ENCODE measurements around the gene CTIF. TPM values are rescaled to one million over a fixed set of nuclear protein-coding genes. Genes with fewer than 3 reads are reported as not detected.
A peak's percentile ranks its signal among the peaks of the same experiment; 100 is the strongest.

Gene CTIF
- polyA plus RNA-seq, 1 donor, result 15.0 TPM

- H3K4me1 ChIP-seq (ENCODE audit: control insufficient read depth, insufficient read depth, low read length), result peaks cover 12% of the 10 kb centered on the region
- peaks cover 3% of the 10 kb centered on the region for H3K36me3 ChIP-seq (ENCODE audit: control insufficient read depth, insufficient read depth, low read length)
- H3K9me3 ChIP-seq (ENCODE audit: control insufficient read depth, low read depth, low read length), result no peaks in the 10 kb centered on the region
- no peak for DNase-seq
- no peak overlapping the region for H3K4me3 ChIP-seq (ENCODE audit: low read length)
- H3K27ac ChIP-seq (ENCODE audit: low read length), result peak overlapping the region; percentile 58
- 100% methylated on average over 1 of the region's 3 CpGs for WGBS (ENCODE audit: insufficient coverage, low lambda C conversion rate)
- no peaks in the 10 kb centered on the region for H3K27me3 ChIP-seq (ENCODE audit: control insufficient read depth, insufficient read depth, low read length)
Observed at GRCh38 chr18:48813321-48813720, 274.5 kb downstream of the CTIF start.

DNA sequence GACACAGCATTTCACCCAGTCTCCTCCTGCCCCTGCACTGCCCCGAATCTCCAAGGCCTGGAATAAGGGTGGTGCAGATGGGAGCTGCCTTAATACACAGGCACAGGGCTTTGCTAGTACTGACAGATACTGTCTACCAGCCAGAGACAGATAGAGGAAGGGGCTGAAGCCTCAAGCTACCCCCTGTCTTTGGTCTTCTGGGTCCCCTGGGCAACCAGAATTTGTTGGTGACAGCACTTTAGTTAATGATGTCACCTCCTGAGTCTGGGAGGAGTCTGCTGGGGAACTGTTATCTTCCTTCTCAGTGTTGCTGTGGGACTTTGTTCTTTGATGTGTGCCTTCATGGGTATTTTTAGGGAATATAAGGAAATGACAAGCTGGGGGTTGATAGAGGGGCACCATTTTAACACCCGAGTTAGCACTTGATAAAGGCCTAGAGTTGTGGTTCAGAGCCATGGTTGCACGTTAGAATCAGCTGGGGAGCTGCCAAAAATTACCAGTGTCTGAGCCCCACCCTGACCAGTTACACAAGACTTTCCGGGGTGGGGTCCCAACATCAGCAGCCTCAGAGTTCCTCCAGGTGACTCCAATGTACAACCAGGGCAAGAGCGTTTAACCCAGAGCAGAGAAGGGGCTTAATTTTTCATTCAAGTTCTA is 275.1 kb downstream of the CTIF start:
- no peaks in the 10 kb centered on the region for H3K9me3 ChIP-seq (ENCODE audit: control insufficient read depth, low read depth, low read length)
- H3K4me3 ChIP-seq (ENCODE audit: low read length), result no peak overlapping the region
- peaks cover 18% of the 10 kb centered on the region for H3K4me1 ChIP-seq (ENCODE audit: control insufficient read depth, insufficient read depth, low read length)
- H3K36me3 ChIP-seq (ENCODE audit: control insufficient read depth, insufficient read depth, low read length), result peaks cover 3% of the 10 kb centered on the region
- H3K27me3 ChIP-seq (ENCODE audit: control insufficient read depth, insufficient read depth, low read length), result no peaks in the 10 kb centered on the region
- no CpG with 5 or more reads among the region's 5 CpGs for WGBS (ENCODE audit: insufficient coverage, low lambda C conversion rate)
- DNase-seq, result peak; percentile 72 to 90
- peak overlapping the region; percentile 58 for H3K27ac ChIP-seq (ENCODE audit: low read length)

GRCh38 chr18:48814490-48815178 is 275.8 kb downstream of the CTIF start:
- no peak overlapping the region for H3K4me3 ChIP-seq (ENCODE audit: low read length)
- no peaks in the 10 kb centered on the region for H3K27me3 ChIP-seq (ENCODE audit: control insufficient read depth, insufficient read depth, low read length)
- WGBS (ENCODE audit: insufficient coverage, low lambda C conversion rate), result no CpG with 5 or more reads among the region's 5 CpGs
- peaks cover 25% of the 10 kb centered on the region for H3K4me1 ChIP-seq (ENCODE audit: control insufficient read depth, insufficient read depth, low read length)
- peaks cover 5% of the 10 kb centered on the region for H3K36me3 ChIP-seq (ENCODE audit: control insufficient read depth, insufficient read depth, low read length)
- DNase-seq, result no peak
- no peaks in the 10 kb centered on the region for H3K9me3 ChIP-seq (ENCODE audit: control insufficient read depth, low read depth, low read length)
- H3K27ac ChIP-seq (ENCODE audit: low read length), result peak overlapping the region; percentile 38

GRCh38 chr18:48815179-48815515 is 276.3 kb downstream of the CTIF start:
- Histone ChIP-seq H3K27me3 (ENCODE audit: control insufficient read depth, insufficient read depth, low read length) (no peaks in the 10 kb centered on the region), H3K27ac (ENCODE audit: low read length) (no peak overlapping the region), H3K9me3 (ENCODE audit: control insufficient read depth, low read depth, low read length) (no peaks in the 10 kb centered on the region), H3K4me1 (ENCODE audit: control insufficient read depth, insufficient read depth, low read length) (peaks cover 27% of the 10 kb centered on the region), H3K36me3 (ENCODE audit: control insufficient read depth, insufficient read depth, low read length) (peaks cover 9% of the 10 kb centered on the region), H3K4me3 (ENCODE audit: low read length) (no peak overlapping the region)
- no peak for DNase-seq
- no CpG with 5 or more reads among the region's 1 CpG for WGBS (ENCODE audit: insufficient coverage, low lambda C conversion rate)

- H3K27ac ChIP-seq (ENCODE audit: low read length), result no peak overlapping the region
- H3K36me3 ChIP-seq (ENCODE audit: control insufficient read depth, insufficient read depth, low read length), result peaks cover 10% of the 10 kb centered on the region
- peaks cover 27% of the 10 kb centered on the region for H3K4me1 ChIP-seq (ENCODE audit: control insufficient read depth, insufficient read depth, low read length)
- DNase-seq, result no peak
- no CpG with 5 or more reads among the region's 5 CpGs for WGBS (ENCODE audit: insufficient coverage, low lambda C conversion rate)
- no peaks in the 10 kb centered on the region for H3K9me3 ChIP-seq (ENCODE audit: control insufficient read depth, low read depth, low read length)
- no peak overlapping the region for H3K4me3 ChIP-seq (ENCODE audit: low read length)
- no peaks in the 10 kb centered on the region for H3K27me3 ChIP-seq (ENCODE audit: control insufficient read depth, insufficient read depth, low read length)
Observed at GRCh38 chr18:48815581-48816324, 276.9 kb downstream of the CTIF start.

DNA sequence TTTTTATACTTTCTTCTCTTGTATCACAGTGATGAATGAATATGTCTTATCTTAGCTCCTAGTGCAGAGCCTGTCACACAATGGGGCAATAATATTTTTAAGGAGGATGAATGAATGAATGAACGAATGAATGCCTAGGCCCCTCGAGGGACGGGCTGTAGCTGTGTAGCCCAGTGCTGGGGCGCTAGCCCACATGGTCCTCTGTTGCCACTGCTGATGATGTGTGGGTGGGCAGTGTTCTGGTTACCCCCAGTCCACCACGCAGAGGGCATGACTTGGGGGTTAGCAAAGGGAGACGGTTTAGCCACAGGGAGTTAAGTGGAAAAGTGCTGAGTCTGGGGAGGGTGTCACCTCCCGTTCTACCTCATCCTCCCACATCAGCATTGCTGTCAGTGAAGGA is 277.7 kb downstream of the CTIF start:
- no peaks in the 10 kb centered on the region for H3K27me3 ChIP-seq (ENCODE audit: control insufficient read depth, insufficient read depth, low read length)
- H3K36me3 ChIP-seq (ENCODE audit: control insufficient read depth, insufficient read depth, low read length), result peaks cover 10% of the 10 kb centered on the region
- peaks cover 27% of the 10 kb centered on the region for H3K4me1 ChIP-seq (ENCODE audit: control insufficient read depth, insufficient read depth, low read length)
- no peak for DNase-seq
- no CpG with 5 or more reads among the region's 7 CpGs for WGBS (ENCODE audit: insufficient coverage, low lambda C conversion rate)
- H3K4me3 ChIP-seq (ENCODE audit: low read length), result no peak overlapping the region
- no peaks in the 10 kb centered on the region for H3K9me3 ChIP-seq (ENCODE audit: control insufficient read depth, low read depth, low read length)
- no peak overlapping the region for H3K27ac ChIP-seq (ENCODE audit: low read length)

- WGBS (ENCODE audit: insufficient coverage, low lambda C conversion rate), result no CpG with 5 or more reads among the region's 17 CpGs
- Histone ChIP-seq H3K4me3 (ENCODE audit: low read length) (no peak overlapping the region), H3K9me3 (ENCODE audit: control insufficient read depth, low read depth, low read length) (no peaks in the 10 kb centered on the region), H3K27ac (ENCODE audit: low read length) (no peak overlapping the region), H3K27me3 (ENCODE audit: control insufficient read depth, insufficient read depth, low read length) (no peaks in the 10 kb centered on the region), H3K4me1 (ENCODE audit: control insufficient read depth, insufficient read depth, low read length) (peaks cover 27% of the 10 kb centered on the region), H3K36me3 (ENCODE audit: control insufficient read depth, insufficient read depth, low read length) (peaks cover 10% of the 10 kb centered on the region)
- no peak for DNase-seq
Observed at GRCh38 chr18:48817021-48817461, 278.2 kb downstream of the CTIF start.

DNA sequence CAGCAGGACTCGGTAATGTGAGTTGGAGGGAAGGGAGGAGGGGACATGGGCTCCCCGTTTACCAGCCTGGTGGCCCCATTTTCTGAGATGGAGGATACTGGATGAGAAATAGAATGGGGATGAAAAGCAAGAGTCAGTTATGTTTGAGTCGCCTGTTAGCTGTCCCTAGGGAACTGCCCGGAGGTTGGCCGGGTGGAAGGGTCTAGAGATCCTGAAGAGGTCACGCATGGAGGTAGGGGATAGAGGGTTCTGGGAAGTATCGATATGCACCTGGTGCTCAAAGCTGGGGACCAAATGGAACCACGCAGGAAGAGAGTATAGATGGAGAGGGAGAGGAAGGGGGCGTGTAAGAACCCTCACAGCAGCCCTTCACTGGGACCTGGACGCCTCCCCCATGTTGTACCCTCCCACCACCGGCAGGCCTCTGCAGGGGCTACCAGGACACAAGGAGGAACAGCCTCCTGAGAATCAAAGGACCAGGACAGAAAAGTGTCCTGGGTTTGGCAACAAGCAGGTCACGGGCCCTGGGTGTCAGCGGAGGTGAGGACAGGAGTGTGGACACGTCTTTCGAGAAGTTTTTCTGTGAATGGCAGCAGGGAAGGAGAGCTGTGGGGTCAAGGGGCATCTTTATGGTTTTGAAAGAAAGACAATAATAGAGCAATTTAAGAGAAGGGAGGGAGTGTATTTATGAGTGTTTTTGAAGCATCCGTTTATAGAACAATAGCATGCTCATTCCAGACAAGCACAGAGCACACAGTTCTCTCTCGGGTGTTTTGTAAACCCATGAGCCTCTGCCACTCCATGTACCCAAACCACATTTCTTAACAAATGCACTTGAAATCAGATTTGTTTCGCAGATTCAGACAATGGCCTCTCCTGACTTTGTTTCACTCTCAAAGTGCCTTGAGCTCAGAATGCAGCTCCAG is 279.8 kb downstream of the CTIF start:
- Histone ChIP-seq H3K9me3 (ENCODE audit: control insufficient read depth, low read depth, low read length) (no peaks in the 10 kb centered on the region), H3K36me3 (ENCODE audit: control insufficient read depth, insufficient read depth, low read length) (peaks cover 10% of the 10 kb centered on the region), H3K4me3 (ENCODE audit: low read length) (no peak overlapping the region), H3K4me1 (ENCODE audit: control insufficient read depth, insufficient read depth, low read length) (peaks cover 25% of the 10 kb centered on the region), H3K27ac (ENCODE audit: low read length) (peak overlapping the region; percentile 48), H3K27me3 (ENCODE audit: control insufficient read depth, insufficient read depth, low read length) (no peaks in the 10 kb centered on the region)
- DNase-seq, result peak in 1 of 2 donors; percentile 61
- 83% methylated on average over 5 of the region's 18 CpGs for WGBS (ENCODE audit: insufficient coverage, low lambda C conversion rate)

- DNase-seq, result peak; percentile 60 to 76
- H3K36me3 ChIP-seq (ENCODE audit: control insufficient read depth, insufficient read depth, low read length), result peaks cover 10% of the 10 kb centered on the region
- H3K4me3 ChIP-seq (ENCODE audit: low read length), result no peak overlapping the region
- no peaks in the 10 kb centered on the region for H3K27me3 ChIP-seq (ENCODE audit: control insufficient read depth, insufficient read depth, low read length)
- no peaks in the 10 kb centered on the region for H3K9me3 ChIP-seq (ENCODE audit: control insufficient read depth, low read depth, low read length)
- peaks cover 20% of the 10 kb centered on the region for H3K4me1 ChIP-seq (ENCODE audit: control insufficient read depth, insufficient read depth, low read length)
- no CpG with 5 or more reads among the region's 15 CpGs for WGBS (ENCODE audit: insufficient coverage, low lambda C conversion rate)
- peak overlapping the region; percentile 48 for H3K27ac ChIP-seq (ENCODE audit: low read length)
Observed at GRCh38 chr18:48819276-48819675, 280.4 kb downstream of the CTIF start.

All from large intestine (tissue), 3 donors.